GM19099 (cell line): ENCODE results near the gene NBEA.

ENCODE experiments used
- POLR2A ChIP-seq: IDR thresholded peaks from 3 replicates; pipeline ENCODE4 v1.6.1; 2011; ENCODE audit warnings: low read depth; ENCODE audit not compliant: insufficient read length; ENCODE audit errors: extremely low read depth

Gene NBEA, protein sequence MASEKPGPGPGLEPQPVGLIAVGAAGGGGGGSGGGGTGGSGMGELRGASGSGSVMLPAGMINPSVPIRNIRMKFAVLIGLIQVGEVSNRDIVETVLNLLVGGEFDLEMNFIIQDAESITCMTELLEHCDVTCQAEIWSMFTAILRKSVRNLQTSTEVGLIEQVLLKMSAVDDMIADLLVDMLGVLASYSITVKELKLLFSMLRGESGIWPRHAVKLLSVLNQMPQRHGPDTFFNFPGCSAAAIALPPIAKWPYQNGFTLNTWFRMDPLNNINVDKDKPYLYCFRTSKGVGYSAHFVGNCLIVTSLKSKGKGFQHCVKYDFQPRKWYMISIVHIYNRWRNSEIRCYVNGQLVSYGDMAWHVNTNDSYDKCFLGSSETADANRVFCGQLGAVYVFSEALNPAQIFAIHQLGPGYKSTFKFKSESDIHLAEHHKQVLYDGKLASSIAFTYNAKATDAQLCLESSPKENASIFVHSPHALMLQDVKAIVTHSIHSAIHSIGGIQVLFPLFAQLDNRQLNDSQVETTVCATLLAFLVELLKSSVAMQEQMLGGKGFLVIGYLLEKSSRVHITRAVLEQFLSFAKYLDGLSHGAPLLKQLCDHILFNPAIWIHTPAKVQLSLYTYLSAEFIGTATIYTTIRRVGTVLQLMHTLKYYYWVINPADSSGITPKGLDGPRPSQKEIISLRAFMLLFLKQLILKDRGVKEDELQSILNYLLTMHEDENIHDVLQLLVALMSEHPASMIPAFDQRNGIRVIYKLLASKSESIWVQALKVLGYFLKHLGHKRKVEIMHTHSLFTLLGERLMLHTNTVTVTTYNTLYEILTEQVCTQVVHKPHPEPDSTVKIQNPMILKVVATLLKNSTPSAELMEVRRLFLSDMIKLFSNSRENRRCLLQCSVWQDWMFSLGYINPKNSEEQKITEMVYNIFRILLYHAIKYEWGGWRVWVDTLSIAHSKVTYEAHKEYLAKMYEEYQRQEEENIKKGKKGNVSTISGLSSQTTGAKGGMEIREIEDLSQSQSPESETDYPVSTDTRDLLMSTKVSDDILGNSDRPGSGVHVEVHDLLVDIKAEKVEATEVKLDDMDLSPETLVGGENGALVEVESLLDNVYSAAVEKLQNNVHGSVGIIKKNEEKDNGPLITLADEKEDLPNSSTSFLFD (N-terminal part only)

DNA sequence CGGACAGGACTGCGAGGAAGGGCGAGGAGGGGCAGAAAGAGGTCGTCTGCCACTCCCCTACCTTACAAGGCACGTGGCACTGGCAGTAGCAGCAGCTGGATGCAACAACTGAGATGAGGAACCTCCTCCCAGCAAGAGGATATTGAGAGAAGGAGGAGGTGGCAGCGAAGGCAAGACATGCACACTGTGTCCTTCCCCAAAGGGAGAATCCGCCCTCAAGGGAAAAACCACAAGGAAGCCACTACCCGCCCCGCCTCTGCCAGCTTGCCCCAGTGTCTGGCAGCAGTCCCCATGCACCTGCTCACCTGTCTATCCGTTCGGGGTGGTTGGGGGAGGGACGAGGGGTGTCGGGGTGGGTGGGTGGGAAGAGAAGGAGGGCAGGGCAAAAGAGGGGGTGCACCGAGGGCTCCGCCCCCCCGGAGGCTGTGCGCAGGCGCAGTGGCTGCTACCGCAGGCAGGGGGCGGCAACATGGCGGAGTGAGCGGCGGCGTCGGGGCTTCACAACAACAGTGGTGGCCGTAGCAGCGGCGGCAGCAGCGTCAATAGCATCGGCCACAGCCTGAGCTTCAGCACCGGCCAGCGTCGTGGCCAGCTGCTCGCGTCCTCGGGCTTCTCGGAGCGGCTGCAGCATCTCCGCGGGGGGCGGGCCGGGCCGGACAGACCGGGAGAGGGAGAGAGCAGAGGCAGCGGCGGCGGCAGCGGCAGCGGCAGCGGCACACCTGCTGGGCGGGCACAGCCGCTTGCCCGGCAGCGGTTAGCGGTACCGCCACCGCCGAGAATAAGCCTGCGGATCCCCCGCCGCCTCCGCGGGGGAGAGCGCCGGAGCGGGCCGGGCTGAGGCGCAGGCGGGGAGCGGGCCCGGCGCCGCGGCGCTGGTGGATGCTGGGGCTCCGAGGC lies at the start of gene NBEA:
NBEA (plus strand) TSS at position 436 of the 897 bp plus-strand sequence. CDS start 551 bp downstream, outside the sequence.
- TF ChIP-seq POLR2A = no peak

DNA sequence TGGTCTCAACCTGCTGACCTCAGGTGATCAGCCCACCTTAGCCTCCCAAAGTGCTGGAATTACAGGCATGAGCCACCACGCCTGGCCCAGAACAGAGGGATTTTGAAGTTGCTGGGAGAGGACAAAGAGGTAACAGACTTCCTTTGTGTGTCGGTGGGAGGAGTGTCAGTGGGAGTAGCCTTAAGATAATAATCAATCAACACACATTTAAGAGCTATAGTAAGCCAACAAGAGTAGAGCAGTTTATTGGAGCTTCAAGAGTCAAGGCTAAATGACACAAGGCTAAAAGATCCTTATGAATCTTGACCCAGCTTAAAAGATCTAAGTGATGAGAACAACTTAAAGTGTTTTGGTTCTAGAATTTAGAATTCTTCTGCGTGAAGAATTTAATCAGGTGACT lies 47.3 kb upstream of the NBEA start:
- no peak for TF ChIP-seq POLR2A

DNA sequence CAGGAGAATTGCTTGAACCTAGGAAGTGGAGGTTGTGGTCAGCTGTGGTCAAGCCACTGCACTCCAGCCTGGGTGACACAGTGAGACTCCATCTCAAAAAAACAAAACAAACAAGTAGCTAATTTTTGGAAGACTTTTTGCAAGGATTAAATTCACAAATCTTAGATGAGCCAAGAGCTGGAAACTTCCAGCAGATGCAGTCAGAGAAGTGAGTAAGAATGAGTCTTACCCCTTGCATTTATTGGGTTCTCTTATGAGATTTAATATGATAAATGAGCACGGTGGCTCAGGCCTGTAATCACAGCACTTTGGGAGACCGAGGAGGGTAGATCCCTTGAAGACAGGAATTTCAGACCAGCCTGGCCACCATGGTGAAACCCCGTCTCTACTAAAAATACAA lies 44.9 kb upstream of the NBEA start:
- TF ChIP-seq POLR2A = no peak

DNA sequence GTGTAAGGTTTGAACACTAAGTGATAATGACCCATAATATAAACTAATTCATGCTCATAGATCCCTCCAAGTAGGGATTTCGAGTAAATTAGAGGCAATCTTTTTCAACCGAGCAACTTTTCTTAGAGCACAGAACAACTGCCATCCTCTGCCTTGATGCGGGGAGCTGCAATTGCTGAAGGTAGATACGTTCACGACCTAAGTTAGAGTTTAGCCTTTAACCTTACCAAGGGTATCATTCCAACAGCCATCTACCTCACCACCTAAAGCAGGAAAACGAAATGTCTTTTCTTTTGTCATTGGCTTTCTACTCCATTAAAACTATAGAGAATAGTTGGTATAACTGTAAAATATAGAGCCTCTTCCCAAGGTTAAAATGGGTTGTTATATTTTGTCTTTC lies 42.2 kb upstream of the NBEA start:
- no peak for TF ChIP-seq POLR2A

DNA sequence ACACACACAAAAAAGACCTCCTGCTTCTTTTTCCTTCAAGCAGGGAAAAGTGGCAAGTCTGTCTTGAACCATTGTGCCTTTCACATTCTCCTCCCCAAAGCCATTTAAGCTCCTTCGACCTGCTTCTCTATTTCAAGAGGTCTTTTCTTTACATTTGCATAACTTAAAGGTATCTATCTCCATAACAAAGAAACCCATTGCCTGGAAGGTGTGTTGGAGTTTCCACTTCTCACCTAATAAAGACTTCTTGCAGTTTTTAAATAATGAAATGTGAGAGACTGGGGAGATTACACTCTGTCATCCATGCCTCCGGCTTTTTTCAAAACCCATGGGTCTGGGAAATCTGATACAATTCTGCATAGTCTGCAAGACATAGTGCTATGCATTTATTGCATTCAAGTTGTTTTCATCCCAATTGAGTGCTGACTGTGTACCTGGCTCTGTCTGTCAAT lies 41.8 kb upstream of the NBEA start:
- no peak for TF ChIP-seq POLR2A

DNA sequence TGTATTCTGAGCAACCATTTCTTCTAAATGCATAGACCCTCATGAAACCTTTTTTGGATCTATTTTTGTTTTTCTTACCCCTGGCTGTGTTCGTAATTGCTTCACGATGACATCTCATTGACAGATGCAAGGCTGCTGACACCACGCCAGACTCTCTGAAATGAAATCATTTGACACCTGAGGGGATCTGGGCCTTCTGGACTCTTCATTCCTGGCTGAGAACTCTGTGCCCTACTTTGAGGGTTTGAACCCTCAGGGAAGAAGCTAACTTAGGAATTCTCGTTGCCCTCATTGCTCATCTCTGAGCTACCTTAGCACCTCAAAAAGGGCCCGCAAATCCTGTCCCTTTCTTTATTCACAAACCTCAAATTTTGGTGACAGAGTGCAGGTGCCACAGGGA lies 40.5 kb upstream of the NBEA start:
- TF ChIP-seq POLR2A = no peak

DNA sequence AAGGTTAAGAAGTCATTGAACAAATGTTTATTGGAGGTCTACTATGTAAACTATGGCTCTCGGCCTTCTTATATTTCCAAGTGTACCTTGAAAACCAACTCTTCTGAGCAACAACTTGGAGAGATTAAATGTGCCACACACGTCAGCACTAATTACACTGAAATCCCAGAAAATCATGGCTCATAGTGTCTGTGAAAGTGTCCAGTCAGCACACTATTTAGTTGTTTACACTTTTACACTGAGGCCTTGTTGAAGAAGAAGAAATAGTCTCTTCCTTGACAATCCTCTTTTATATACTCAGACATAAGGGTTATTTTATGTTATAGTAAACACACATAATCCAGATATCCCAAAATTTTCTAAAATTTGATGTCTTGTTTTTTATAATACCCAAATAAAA lies 30.9 kb upstream of the NBEA start:
- no peak for TF ChIP-seq POLR2A

DNA sequence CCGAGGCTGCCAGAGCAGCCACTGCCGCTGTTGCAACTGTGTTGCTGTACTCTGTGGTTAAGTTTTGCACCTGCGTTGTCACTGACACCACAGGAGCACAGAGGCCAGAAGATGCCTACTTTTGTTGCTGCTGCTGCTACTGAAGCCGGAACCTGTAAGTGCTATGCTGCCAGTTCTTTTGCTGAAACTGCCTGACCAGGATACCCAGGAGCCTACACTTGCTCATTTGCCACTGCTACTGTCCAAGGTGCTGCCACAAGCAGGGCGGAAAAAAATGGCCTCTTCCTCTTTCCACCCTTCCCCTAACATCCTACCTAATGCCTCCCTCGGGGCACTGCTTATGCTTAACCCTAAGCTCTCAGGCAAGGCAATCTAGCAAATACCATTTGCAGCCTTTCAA lies 29.0 kb upstream of the NBEA start:
- TF ChIP-seq POLR2A = no peak

DNA sequence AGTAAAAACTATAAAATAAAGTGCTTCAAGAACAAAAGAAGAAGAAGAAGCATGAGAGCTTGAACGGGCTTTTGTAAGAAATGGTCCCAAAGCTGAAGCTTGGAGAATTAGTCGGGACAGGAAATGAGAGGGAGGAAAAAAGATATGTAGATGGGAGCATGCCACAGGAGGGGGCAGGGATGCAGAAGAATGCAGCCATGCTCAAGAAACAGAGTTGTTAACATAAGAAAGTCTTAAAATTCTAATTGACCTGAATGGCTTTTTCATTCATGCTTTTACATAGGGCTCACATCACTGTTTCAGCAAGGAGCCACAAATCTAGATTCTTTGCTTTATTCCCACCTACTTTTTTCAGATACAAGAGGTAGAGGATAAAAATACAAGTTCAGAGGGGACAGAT lies 27.7 kb upstream of the NBEA start:
- no peak for TF ChIP-seq POLR2A

DNA sequence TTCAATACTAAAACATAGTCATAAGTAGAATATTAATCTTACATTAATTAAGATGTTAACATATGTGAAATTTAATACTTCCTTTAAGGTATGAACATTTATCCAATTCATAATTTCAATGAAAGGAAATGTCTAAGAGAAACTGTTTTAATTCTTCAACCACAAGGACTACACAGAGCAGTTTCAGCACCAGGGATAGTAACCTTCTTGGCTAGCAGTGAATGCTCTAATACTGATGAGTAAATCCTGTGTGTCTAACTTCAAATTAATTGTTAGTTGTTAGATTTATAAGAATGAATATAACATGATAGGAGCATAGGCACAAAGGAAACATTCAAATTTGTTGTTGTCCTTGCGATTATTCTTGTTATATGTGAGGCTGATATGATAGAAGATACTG lies 15.6 kb upstream of the NBEA start:
- no peak for TF ChIP-seq POLR2A

DNA sequence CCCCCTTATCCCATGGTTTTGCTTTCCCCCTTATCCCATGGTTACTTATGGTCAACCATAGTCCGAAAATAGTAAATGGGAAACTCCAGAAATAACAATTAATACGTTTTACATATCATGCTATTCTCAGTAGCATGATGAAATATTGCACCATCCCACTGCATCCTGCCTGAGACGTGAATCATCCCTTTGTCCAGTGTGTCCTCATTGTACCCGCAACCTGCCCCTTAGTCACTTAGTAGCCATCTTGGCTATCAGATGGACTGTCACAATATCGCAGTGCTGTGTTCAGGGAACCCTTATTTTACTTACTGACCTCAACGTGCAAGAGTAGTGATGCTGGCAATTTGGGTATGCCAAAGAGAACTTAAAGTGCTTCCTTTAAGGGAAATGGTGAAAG lies 10.5 kb upstream of the NBEA start:
- no peak for TF ChIP-seq POLR2A

DNA sequence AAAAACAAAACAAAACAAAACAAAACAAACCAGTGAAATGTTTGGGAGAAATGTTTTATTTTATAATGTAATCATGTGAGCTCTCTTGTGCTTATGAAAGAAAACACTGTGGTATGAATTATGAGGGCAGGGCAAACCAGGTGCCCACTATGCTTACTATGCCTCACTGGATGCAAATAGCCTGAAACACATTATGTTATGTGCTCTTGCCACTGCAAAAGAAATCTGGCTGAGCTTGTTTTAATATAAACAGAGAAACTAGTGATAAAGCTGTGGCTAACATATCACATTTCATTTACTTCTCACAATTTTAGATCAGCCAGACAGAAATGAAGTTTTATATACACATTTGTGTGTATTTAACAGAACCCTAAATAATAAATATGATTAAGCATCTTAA lies 8.7 kb upstream of the NBEA start:
- TF ChIP-seq POLR2A = no peak

DNA sequence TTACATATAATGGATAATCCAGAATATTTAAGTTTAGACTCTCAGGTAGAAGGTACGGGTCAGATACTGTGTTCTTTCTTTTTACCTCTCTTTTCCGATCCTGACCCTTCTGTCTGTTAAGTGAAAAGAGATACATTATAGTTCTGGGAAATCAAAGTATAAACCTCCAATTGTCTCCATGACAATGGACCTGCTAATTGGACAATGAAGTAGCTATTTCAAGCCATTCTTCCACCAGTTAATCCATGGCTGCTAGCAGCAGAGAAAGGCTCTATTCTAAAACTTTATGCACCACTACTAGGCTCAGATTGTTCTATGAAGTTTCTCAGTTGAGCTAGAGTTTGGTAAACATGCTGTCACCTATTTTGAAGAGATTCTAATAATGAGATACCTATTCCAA lies 8.3 kb upstream of the NBEA start:
- no peak for TF ChIP-seq POLR2A

DNA sequence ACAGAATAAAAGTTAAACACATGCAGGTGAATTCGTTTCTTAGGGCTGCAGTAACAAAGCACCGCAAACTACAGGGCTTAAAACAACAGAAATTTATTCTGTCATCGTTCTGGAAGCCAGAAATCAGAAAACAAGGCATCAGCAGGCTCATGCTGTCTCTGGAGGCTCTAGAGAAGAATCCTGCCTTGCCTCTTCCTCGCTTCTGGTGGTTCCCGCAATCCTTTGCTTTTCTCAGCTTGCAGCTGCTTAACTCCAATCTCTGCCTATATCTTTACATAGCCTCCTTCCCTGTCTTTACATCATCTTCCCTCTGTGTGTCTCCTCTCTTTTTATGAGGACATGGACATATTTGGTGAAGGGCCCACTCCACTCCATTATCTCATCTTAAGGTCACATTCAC lies 6.2 kb upstream of the NBEA start:
- TF ChIP-seq POLR2A = no peak
